ENCODE measurements around the gene EIF2S2.
"Not testable (repeated sequence)": the region's sequence is repeated elsewhere in the genome, so short reads cannot be mapped to it uniquely, and the experiment has no call there.

Gene EIF2S2, protein sequence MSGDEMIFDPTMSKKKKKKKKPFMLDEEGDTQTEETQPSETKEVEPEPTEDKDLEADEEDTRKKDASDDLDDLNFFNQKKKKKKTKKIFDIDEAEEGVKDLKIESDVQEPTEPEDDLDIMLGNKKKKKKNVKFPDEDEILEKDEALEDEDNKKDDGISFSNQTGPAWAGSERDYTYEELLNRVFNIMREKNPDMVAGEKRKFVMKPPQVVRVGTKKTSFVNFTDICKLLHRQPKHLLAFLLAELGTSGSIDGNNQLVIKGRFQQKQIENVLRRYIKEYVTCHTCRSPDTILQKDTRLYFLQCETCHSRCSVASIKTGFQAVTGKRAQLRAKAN

DNA sequence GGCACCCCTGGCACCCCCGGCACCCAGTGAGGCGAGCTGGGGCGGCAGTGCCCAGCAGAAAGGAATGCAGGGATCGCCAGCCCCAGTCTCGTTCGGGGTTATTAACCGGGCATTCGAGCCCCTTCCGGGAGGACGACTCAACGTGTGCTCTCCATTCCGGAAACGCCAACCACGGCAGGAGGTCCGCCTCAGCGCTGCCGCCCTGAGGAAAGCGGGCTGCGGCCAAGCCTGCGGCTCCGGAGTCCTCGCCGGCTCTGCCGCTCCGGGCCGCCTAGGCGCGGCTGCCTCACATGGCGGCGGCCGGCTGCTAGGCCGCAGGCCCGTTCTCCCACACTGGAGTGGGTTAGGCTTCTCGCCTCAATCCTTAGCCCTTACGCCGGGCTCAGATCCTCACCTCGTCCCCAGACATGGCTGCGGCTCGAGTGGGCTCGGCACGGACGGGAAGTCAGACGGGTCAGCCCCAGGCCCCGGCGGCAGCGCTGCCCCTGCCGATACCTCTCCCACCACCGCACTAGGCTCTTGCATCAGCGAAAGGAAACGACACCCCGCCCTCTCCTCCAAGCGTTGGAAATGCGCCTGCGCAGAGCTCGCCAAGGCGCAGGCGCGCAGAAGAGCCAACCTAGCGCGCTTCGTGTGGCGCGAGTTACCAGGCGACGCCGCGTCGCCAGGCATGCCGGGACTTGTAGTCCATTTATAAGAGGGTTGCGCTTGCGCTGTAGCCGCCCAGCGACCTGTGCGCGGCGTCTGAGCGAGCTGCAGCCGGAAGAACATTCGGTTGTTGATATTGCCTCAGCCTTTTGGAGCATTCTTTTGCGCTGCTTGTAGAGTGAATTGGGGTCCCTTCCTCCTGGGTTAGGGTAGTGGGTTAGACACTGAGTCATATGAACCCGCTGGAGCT lies at the start of gene EIF2S2:
Gene EIF2S2 (minus strand): TSS at position 542 of the 898 bp plus-strand sequence. CDS start 133 bp downstream, at position 409.
- peak; percentile 98 for DNase-seq

GRCh38 chr20:34157697-34158096 lies 45.7 kb upstream of the EIF2S2 start:
- DNase-seq = not testable (repeated sequence)

GRCh38 chr20:34155836-34156235 lies 43.8 kb upstream of the EIF2S2 start:
- no peak for DNase-seq

- DNase-seq = not testable (repeated sequence)
Measured at GRCh38 chr20:34153169-34153568, 41.1 kb upstream of the EIF2S2 start.

- DNase-seq = not testable (repeated sequence)
Measured at GRCh38 chr20:34152073-34152472, 40.0 kb upstream of the EIF2S2 start.

- DNase-seq = peak; percentile 41
Measured at GRCh38 chr20:34150306-34151000, 38.4 kb upstream of the EIF2S2 start.

GRCh38 chr20:34145280-34145819 lies 33.3 kb upstream of the EIF2S2 start:
- no peak for DNase-seq

DNA sequence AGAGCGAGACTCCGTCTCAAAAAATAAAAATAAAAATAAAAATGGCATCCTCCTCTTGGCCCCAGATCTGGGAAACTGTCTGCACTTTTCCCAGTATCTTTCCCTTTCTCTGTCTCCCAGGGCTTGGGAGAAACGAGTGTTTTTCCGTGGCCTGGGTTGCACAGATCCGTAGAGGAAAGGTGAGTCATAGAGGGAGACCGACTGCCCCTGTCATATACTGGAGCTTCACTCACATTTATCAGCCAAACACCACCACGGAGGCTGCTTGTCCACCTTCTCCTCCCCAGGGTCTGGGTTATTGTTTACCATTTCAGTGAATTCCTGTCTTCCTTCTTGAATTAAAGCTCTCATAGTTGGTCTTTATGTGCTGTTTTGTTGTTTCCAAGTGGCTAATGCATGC lies 31.9 kb upstream of the EIF2S2 start:
- peak; percentile 15 for DNase-seq

DNA sequence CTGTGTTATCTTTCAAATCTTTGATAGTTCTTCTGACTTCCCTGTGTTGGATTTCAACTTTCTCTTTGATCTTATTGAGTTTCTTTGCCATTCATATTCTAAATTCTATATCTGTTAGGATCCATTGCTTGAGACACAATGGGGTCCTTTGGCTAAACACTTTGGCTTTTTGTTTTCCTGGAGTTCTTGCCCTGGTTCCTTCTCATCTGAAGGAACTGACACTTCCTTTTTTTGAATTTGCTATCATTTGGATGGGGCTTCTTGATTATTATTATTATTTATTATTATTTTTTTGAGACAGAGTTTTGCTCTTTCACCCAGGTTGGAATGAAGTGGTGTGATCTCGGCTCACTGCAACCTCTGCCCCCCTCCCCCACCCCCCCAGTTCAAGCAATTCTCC lies 30.1 kb upstream of the EIF2S2 start:
- no peak for DNase-seq

- no peak for DNase-seq
Measured at GRCh38 chr20:34141293-34141692, 29.2 kb upstream of the EIF2S2 start.

DNA sequence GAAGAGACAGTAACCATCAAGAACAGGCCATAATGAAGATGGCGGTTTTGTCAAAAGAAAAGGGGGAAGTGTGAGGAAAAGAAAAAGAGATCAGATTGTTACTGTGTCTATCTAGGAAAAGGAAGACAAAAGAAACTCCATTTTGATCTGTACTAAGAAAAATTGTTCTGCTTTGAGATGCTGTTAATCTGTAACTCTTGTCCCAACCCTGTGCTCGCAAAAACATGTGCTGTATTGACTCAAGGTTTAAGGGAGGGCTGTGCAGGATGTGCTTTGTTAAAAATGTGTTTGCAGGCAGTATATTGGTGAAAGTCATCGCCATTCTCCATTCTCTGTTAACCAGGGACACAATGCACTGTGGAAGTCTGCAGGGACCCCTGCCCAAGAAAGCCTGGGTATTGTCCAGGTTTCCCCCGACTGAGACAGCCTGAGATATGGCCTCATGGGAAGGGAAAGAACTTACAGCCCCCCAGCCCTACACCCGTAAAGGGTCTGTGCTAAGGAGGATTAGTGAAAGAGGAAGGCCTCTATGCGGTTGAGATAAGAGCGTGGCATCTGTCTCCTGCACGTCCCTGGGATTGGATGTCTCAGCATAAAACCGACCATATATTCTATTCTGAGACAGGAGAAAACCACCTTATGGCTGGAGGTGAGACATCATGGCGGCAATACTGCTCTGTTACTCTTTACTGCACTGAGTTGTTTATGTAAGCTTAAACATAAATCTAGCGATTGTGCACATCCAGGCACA lies 23.7 kb upstream of the EIF2S2 start:
- not testable (repeated sequence) for DNase-seq

- not testable (repeated sequence) for DNase-seq
Measured at GRCh38 chr20:34133365-34133860, 21.4 kb upstream of the EIF2S2 start.

DNA sequence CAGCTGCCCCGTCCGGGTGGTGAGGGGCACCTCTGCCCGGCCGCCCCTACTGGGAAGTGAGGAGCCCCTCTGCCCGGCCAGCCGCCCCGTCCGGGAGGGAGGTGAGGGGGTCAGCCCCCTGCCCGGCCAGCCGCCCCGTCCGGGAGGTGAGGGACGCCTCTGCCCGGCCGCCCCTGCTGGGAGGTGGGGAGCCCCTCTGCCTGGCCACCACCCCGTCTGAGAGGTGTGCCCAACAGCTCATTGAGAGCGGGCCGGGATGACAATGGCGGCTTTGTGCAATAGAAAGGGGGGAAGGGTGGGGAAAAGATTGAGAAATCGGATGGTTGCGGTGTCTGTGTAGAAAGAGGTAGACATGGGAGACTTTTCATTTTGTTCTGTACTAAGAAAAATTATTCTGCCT lies 20.9 kb upstream of the EIF2S2 start:
- not testable (repeated sequence) for DNase-seq

DNA sequence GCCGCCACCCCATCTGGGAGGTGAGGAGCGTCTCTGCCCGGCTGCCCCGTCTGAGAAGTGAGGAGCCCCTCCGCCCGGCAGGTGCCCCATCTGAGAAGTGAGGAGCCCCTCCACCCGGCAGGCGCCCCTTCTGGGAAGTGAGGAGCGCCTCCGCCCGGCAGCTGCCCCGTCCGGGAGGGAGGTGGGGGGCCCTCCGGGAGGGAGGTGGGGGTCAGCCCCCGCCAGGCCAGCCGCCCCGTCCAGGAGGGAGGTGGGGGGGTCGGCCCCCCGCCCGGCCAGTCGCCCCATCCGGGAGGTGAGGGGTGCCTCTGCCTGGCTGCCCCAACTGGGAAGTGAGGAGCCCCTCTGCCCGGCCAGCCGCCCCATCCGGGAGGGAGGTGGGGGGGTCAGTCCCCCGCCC lies 20.4 kb upstream of the EIF2S2 start:
- DNase-seq = not testable (repeated sequence)

GRCh38 chr20:34131491-34131890 lies 19.4 kb upstream of the EIF2S2 start:
- peak; percentile 41 for DNase-seq

DNA sequence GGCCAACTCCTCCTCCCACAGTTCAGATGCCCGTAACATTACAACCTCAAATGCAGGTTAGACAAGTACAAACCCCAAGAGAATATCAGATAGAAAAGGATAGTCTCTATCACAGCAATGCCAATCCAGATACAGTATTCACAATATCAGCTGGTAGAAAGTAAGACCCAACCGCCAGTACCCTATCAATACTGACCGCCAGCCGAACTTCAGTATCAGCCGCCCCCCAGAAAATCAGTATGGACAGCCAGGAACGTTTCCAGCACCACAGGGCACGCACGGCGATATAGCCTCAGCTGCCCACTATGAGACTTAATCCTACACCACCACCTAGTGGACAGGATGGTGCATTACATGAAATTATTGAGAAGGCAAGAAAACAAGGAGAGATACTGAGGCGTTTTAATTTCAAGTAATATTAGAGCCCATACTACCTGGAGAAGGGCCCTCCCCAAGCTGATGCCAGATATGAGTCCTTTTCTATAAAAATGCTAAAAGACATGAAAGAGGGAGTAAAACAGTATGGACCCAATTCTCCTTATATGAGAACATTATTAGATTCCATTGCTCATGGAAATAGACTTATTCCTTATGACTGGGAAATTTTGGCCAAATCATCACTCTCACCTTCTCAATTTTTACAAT lies 17.6 kb upstream of the EIF2S2 start:
- DNase-seq = peak; percentile 70

DNA sequence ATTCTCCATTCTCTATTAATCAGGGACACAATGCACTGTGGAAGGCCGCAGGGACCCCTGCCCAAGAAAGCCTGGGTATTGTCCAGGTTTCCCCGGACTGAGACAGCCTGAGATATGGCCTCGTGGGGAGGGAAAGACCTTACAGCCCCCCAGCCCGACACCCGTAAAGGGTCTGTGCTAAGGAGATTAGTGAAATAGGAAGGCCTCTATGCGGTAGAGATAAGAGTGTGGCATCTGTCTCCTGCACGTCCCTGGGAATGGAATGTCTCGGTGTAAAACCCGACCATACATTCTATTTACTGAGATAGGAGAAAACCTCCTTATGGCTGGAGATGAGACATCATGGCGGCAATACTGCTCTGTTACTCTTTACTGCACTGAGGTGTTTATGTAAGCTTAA lies 15.7 kb upstream of the EIF2S2 start:
- no peak for DNase-seq

- DNase-seq = no peak
Measured at GRCh38 chr20:34124469-34125249, 12.6 kb upstream of the EIF2S2 start.

DNA sequence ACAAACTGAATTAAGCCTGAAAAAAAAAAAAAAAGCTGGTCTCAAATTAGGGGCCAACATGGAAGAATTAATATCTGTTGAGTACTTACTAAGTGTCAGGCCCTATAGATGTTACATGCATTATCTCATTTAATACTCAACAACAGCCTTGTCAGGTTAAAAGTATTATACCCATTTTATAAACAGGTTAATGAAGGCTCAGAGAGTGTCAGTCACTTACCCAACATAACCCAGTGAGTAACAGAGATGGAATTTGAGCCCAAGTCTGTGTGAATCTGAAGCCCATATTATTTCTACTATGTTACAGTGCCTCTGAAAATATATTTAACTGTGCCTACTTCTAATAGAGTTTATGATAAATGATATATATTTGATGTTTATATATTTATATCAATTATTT lies 11.3 kb upstream of the EIF2S2 start:
- DNase-seq = no peak

- no peak for DNase-seq
Measured at GRCh38 chr20:34122274-34122980, 10.4 kb upstream of the EIF2S2 start.
